RPMI7951 (cell line): ENCODE data around the gene C17orf67. TPM values are rescaled to one million over a fixed set of nuclear protein-coding genes. Genes with fewer than 3 reads are reported as not detected.

Source experiments
- DNase-seq: peaks from one replicate; pipeline ENCODE4 v3.0.0-alpha.2; 2012; ENCODE audit warnings: low read depth
- total RNA-seq: library from RNA; depleted of rRNA; stranded (reverse); fragments of >200 nt; shearing (Covaris generic); gene quantifications from 2 replicates; pipeline ENCODE4 v1.2.3, GENCODE V29; 2014; rRNA removed

The C17orf67 gene
- total RNA-seq = 0.10 and 0.12 TPM in 2 replicates

- peak; percentile 83 for DNase-seq
These were observed at the start of gene C17orf67, which contains the start of gene DGKE for GRCh38 chr17:56833809-56834379. Gene C17orf67, minus strand, starts transcription at chr17:56833920. Its CDS starts 18,110 bp downstream, at chr17:56815810. Gene DGKE, plus strand, starts transcription at chr17:56834151. Its CDS starts 645 bp downstream, at chr17:56834796.

GRCh38 chr17:56881685-56882295, 48.1 kb upstream of the C17orf67 start:
- no peak for DNase-seq

GRCh38 chr17:56880571-56880970, 46.9 kb upstream of the C17orf67 start:
- no peak for DNase-seq

GRCh38 chr17:56880133-56880532, 46.4 kb upstream of the C17orf67 start:
- DNase-seq = no peak

- DNase-seq = no peak
These were observed 45.6 kb upstream of the C17orf67 start for GRCh38 chr17:56879280-56879679.

- DNase-seq = no peak
These were observed 43.1 kb upstream of the C17orf67 start for GRCh38 chr17:56876766-56877179.

- DNase-seq = no peak
These were observed 36.4 kb upstream of the C17orf67 start for GRCh38 chr17:56870081-56870651.

GRCh38 chr17:56868716-56869115, 35.0 kb upstream of the C17orf67 start:
- DNase-seq = no peak

GRCh38 chr17:56867948-56868376, 34.2 kb upstream of the C17orf67 start:
- DNase-seq = no peak

GRCh38 chr17:56866496-56866895, 32.8 kb upstream of the C17orf67 start:
- peak; percentile 10 for DNase-seq

- DNase-seq = no peak
These were observed 32.4 kb upstream of the C17orf67 start for GRCh38 chr17:56866076-56866475.

GRCh38 chr17:56863974-56864373, 30.3 kb upstream of the C17orf67 start:
- DNase-seq = no peak

- no peak for DNase-seq
These were observed 28.2 kb upstream of the C17orf67 start for GRCh38 chr17:56861899-56862298.

- no peak for DNase-seq
These were observed 17.3 kb upstream of the C17orf67 start for GRCh38 chr17:56851008-56851407.

- DNase-seq = no peak
These were observed 16.9 kb upstream of the C17orf67 start for GRCh38 chr17:56850591-56850990.

- no peak for DNase-seq
These were observed 15.4 kb upstream of the C17orf67 start for GRCh38 chr17:56849131-56849530.

- no peak for DNase-seq
These were observed 13.4 kb upstream of the C17orf67 start for GRCh38 chr17:56847106-56847505.

GRCh38 chr17:56845934-56846333, 12.2 kb upstream of the C17orf67 start:
- no peak for DNase-seq

GRCh38 chr17:56842577-56842976, 8.9 kb upstream of the C17orf67 start:
- DNase-seq = no peak

- no peak for DNase-seq
These were observed 5.0 kb upstream of the C17orf67 start for GRCh38 chr17:56838687-56839086.

GRCh38 chr17:56835264-56835585, 1.5 kb upstream of the C17orf67 start:
- DNase-seq = no peak

- DNase-seq = no peak
These were observed 902 bp upstream of the C17orf67 start for GRCh38 chr17:56834380-56835263.
